HG03280 (cell line): ENCODE data around the gene GSTM4.
A peak's percentile ranks its signal among the peaks of the same experiment; 100 is the strongest.
"Not testable (repeated sequence)": the region's sequence is repeated elsewhere in the genome, so short reads cannot be mapped to it uniquely, and the experiment has no call there.

Source experiments
- ATAC-seq: cut with Tn5 transposase; IDR thresholded peaks from one replicate; pipeline ENCODE4 v1.9.1; 2021; ENCODE audit warnings: mild to moderate bottlenecking, moderate library complexity; ENCODE audit not compliant: unreplicated experiment

Gene GSTM4

GRCh38 chr1:109660691-109661026, 4.8 kb downstream of the GSTM4 start:
- not testable (repeated sequence) for ATAC-seq

- no peak for ATAC-seq
Measured at GRCh38 chr1:109661391-109661790, 5.5 kb downstream of the GSTM4 start.

GRCh38 chr1:109664671-109665070, 8.8 kb downstream of the GSTM4 start:
- ATAC-seq: no peak

GRCh38 chr1:109667452-109668122, 11.7 kb downstream of the GSTM4 start, which contains the start of gene GSTM2:
GSTM2 (plus strand) TSS chr1:109668057; CDS start chr1:109668116, 59 bp downstream.
- ATAC-seq: peak; percentile 93

- ATAC-seq: no peak
Measured at GRCh38 chr1:109668123-109668775, 12.3 kb downstream of the GSTM4 start.

GRCh38 chr1:109669246-109669948, 13.5 kb downstream of the GSTM4 start:
- ATAC-seq: no peak

GRCh38 chr1:109669949-109670302, 14.0 kb downstream of the GSTM4 start:
- not testable (repeated sequence) for ATAC-seq

- no peak for ATAC-seq
Measured at GRCh38 chr1:109671067-109671466, 15.2 kb downstream of the GSTM4 start.

- not testable (repeated sequence) for ATAC-seq
Measured at GRCh38 chr1:109673861-109674260, 18.0 kb downstream of the GSTM4 start.

- not testable (repeated sequence) for ATAC-seq
Measured at GRCh38 chr1:109676683-109677381, 20.9 kb downstream of the GSTM4 start.

GRCh38 chr1:109677459-109677858, 21.6 kb downstream of the GSTM4 start:
- ATAC-seq: no peak

- not testable (repeated sequence) for ATAC-seq
Measured at GRCh38 chr1:109678637-109679036, 22.7 kb downstream of the GSTM4 start.

GRCh38 chr1:109684777-109685176, 28.9 kb downstream of the GSTM4 start:
- not testable (repeated sequence) for ATAC-seq

- not testable (repeated sequence) for ATAC-seq
Measured at GRCh38 chr1:109685399-109685798, 29.5 kb downstream of the GSTM4 start.

GRCh38 chr1:109685890-109686289, 30.0 kb downstream of the GSTM4 start:
- ATAC-seq: not testable (repeated sequence)

GRCh38 chr1:109687109-109687508, 31.2 kb downstream of the GSTM4 start:
- peak; percentile 3 for ATAC-seq

GRCh38 chr1:109687641-109688499, 32.0 kb downstream of the GSTM4 start, which contains the start of gene GSTM1:
GSTM1 (plus strand) TSS chr1:109687817; CDS start chr1:109687874, 57 bp downstream.
- peak; percentile 98 for ATAC-seq

GRCh38 chr1:109689844-109690405, 34.0 kb downstream of the GSTM4 start:
- ATAC-seq: no peak

GRCh38 chr1:109691759-109692158, 35.9 kb downstream of the GSTM4 start:
- no peak for ATAC-seq

- not testable (repeated sequence) for ATAC-seq
Measured at GRCh38 chr1:109694400-109694799, 38.5 kb downstream of the GSTM4 start.
